T-helper 9 cell (primary cell): ENCODE results near the gene NXN.

Experiments used
- DNase-seq: peaks from one replicate; pipeline ENCODE4 v3.0.0-alpha.2; 2020
- total RNA-seq, 2 donors: gene quantifications; one replicate each; lab custom pipeline; 2026; lab: John Stamatoyannopoulos, UW

The NXN gene
- total RNA-seq = 1.7 to 2.7 reads per million in 2 donors

DNA sequence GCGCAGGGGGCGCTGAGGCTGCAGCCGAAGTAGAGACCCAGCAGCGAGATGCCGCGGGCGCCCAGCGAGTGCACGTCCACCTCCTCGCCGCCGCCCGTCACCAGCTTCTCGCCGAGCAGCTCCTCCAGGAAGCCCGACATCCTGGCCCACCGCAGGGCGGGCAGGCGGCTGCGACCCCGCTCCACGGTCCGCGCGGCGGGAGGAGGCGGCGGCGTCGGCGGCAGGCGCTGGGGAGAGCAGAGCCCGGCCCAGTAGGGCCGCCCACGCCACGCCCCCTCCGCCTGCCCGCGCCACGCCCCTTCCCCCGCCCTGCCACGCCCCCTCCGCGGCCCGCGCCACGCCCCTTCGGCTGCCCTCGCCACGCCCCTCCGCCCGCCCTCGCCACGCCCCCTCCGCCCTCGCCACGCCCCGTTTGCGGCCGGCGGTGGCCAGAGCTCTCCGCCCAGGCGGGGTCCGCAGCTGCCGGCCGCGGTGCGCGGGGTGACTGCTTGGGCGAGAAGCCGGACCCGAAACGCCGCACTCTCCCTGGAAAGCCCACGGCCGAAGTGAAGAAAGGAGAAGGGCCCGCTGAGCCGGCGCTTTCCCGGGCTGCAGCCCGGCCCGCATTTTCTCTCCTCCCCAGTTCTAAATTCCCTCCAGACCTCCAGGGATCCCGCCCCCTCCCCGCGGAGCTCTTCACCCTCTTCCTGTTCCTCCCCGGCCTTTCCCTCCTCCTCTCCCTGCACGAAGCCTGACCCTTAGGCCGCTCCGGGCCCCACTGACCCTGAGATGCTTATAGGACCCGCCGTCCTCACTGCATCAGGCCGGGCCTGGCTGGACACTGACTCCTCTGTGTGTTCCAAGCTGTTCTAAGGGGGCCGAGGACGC, at the start of gene NXN:
NXN (minus strand) TSS at position 238 of the 867 bp plus-strand sequence.
- DNase-seq = peak; percentile 95

DNA sequence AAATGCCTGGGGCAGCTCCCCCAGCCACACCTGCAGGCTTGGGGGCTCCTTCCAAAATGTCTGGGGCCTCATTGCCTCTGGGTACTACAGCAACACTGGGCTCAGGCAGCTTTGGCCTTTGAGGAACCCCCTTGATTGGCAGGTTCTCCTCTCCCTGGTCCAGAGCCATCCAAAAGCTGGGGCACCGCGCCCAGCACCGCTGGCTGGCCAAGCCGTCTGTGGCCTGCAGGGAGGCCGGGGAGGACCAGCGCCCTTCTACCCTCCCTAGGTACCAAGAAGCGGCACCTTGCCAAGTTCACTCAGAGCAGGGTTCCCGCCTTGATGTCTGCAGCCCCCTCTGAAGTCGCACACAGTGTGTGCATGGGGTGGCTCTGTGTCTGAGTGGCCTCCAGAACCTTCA, 47.5 kb upstream of the NXN start:
- DNase-seq = no peak

DNA sequence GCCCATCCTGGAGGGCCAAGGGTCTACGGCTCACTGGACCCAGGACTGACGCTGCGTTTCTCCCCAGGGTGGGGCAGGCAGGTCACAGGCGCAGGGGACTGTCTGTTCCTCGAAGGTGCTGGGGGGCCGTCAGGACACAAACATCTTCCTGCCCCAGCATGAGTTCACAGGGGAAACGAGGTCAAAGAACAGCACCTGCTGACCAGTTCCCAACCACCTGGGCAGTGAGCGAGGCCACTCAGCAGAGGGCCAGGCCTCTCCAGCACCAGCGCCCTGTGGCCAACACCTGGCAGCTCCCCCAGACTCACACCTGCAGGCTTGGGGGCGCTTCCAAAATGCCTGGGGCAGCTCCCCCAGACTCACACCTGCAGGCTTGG, 47.0 kb upstream of the NXN start:
- no peak for DNase-seq

DNA sequence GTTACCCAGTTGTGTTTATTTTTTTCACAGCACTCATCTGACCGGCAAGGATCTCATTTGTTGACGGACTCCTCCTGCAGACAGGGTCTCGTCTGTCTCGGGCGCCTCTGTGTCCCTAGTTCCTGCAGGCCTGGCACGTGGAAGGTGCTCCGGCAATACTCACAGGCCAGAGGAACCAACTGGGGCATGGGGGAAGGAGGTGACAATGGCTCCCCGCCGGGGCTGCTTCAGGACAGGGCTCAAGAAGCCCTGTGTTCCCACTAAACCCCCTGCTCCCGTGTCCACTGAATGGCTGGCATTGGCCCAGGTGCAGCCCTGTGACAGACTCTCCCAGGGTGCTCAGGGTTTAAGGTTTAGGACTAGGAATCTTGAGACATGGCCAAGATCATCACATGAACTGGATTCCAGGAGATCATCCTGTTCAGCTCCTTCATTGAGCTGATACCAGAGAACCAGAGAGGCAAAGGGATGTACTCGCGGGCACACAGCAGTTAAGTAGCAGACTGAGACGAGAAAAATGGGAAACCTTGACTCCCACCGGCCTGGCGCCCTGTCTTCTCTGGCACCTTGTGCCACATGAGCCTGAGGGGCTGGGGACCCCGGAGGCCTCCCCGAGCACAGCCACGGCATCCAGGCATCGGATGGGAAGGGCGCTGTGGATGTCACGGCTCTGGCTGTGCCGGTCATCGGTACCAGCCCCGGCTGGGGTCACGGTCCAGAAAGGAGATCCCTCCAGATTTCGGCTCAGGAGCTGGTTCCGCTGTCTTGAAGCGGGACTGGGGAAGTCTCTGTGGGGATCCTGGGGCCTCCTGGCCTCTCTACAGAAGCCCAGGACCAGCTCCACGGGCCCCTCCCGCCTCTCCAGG, 46.4 kb upstream of the NXN start:
- DNase-seq = no peak

DNA sequence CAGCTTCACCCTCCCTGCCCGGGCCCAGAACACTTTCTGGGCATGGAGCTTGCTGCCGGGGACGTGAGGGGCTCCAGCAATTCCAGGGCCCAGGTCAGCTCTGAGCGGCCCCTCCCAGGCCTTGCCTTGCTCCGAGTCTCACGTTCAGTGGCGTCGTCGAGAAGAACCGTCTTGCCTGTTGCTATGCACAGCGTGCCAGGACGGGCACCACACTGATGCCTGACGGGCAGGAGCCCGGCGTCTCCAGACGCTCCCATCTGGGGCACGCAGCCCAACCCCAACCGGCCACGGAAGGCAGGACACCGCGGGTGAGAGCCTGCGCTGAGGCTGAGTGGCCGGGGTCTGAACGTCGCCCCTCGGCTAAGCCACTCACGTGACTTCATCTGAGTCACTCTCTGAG, 44.5 kb upstream of the NXN start:
- no peak for DNase-seq

DNA sequence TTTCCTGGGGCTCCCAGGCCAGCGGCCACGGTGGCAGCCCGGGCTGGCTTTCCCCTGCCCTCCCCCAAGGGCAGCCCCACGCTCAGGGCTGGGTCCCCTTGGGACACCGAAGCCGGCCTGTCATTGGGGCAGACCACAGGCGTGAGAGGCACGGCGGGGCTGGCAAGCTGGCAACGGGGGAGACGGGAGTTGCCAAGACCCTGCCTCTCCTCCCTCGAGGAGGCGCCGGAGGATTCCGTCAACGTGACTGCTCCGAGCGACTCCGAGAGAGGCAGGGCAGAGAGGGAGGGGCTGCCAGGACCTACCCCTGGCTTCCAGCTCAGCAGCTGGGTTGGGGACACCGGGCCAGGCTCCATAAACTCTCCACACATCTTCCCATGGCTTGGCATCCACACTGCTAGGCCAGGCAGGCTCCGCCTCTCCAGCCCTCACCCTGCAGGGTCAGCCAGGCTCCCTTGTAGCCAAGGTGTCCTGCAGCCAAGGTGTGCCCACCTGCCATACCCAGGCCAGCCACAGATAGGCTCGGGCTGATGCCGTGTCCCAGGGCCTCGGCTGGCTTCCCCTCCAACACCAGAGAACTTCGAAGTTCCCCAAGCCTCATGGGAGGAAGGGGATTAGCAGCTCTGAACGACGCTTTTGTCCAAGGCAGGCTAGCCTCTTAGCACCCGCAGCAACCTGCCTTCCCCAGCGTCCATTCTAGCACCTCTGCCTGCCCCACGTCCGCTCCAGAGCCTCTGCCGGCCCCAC, 42.9 kb upstream of the NXN start:
- no peak for DNase-seq

DNA sequence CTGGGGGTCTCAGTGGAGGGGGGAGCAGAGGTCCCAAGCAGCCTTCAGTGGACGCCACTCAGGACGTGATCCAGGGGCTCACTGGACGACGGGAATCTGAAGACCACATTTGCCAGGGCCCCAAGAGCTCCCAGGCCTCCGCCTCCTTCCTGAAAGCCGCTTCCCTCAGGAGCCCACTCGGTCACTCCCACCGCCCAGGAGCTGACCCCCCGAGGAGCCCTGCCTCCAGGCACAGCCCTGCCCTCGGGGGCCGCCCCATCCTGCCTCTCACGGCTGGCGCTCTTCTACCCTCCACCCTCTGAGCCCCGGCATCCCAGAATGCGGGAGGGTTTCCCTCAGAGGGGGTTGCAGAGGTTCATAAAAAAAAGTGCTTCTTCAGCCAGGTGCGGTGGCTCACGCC, 41.6 kb upstream of the NXN start:
- no peak for DNase-seq

DNA sequence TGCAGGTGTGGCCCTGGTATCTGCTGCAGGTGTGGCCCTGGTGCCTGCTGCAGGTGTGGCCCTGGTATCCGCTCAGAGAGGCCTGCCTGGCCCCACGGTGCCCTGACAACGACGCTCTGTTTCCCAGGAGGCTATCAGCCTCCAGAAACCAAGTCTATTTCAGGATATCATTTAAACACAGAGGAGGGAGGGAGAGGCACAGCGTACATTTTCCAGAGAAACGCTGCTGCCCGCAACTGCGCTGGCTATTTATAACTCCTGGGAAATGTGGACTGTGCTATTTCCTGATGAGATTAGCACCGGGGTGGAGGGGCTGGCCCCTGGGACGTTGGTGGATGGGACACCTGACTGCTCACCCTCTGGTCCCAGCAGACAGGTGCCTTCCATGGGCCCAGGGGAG, 39.9 kb upstream of the NXN start:
- no peak for DNase-seq

DNA sequence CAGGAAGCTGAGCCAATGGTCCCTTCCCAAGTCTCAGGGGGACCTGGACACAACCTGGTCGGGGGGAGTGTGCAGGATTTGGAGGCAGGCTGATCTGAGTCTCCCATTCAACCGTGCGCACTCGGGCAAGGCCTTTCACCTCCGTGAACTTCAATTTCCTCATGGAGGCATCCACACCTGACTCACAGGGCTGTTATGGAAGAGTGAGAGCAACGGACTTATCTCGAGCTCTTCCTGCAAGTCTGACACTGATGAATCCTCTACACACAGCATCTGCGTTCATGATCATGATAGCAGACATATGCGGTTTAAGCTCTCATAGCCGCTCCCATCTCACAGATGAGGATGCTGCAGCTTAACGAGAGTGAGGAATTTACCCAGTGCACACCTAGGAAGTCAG, 39.0 kb upstream of the NXN start:
- DNase-seq = no peak

DNA sequence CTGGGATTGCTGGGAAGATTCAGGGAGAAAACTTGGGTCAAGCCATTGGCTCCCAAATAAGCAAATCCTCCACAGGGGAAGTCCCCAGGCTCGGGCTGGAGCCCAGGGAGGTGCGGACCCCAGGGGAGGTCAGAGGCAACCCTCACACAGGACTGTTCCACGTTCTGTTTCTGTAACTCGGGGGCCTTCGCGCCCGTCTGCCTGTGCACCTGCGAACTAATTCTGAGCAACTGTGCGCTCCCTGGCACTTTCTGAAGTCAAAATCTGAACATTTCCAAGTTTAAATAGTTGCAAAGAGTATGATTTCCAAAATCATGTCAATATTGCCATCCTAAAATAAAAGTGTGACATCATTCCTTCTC, 34.1 kb upstream of the NXN start:
- DNase-seq = no peak

DNA sequence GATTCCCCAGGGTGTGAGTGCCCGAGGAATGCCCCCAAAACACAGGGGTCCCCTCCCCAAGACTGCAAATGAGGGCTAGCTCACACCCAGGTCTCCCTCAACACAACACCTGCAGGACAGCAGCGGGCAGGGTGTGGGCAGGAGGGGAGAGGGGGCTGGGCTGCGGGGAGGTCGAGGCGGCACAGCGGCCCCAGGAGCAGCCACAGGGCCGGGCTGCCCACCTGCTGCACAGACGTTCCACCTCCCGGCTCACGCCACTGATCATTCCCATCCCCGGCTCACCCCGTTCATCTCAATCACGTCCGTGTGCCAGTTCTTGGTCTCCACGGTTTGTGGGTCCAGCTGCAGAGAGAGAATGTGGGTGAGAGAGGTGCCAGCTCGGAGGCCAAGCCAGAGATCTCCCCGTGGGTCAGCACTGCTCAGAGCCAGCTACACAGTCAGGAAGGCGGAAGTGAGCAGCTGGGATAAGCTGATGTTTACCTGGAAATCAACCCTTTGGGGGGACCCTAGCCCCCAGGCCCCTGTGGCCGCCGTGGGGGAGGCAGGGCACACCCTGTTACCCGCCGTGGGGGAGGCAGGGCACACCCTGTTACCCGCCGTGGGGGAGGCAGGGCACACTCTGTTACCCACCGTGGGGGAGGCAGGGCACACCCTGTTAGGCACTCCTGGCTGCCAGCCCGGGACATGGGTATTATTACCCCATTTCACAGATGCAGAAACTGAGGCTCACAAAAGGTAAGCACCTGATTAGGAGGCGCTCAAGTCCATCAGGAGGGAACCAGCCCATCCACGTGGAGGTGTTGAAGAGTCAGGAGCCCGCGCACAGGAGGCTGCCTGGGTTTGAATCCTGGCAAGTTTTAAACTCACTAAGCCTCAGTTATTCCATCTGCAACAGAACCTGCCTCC, 33.5 kb upstream of the NXN start:
- DNase-seq = no peak

DNA sequence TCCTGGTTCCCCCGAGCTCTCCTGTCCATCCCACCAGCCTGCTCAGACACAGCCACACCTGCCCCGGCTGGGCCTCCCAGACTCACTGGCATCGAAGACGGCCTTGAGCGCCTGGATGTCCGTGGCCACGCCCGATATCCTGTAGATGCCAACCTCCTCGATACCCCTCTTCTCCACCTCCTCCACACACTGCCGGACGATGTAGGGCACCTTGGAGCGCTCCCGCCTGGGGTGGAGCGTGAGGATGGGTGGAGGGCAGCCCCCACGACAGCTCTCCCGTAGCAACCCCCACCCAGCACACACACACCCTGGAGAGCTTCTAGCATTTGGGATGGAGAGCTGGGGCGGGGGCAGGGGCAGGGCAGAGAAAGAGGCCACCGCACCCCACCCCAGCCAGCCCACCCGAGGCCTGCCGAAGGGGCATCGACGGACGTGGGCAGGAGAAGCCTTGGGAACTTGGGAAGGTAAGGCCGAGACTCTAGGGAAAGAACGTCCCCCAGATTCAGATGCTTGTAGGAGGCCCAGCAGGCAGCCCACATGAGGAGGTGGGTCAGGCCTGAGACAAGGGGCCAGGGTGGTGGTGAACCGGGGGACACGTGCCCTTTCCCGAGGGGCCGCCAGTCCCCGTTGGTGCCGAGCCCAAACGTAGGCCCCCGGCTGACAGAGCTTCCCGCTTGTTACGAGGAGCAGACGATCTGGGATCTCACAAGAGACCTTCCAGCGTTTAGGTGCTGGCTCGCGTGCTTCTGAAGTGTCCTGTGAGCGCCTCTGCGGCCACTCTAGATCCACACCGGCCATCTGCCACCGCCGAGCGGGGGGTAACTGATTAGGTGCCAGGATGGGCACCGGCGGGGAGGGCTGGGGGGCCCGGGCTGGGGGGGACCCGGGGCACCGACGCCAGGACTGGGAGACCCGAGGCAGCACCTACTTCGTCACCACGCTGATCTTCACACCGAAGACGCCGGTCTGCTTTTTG, 32.5 kb upstream of the NXN start:
- no peak for DNase-seq

DNA sequence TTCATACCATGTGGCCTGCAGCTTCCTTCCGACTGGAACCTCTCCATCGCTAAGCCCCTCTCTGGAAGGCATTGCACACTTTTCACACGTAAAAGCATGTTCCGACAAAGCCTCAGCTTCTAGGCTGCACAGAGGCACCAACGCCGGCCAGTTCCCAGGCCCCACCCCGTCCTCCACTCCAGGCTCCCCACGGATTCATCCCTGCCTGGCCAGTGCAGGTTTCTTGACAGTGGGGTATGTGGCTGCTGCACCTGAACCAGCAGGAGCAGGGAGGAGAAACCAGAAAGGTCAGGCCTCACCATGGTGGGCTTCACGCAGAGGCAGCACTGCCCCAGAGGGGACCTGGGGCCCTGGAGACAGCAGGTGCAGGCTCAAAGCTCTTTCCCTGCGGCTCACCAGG, 31.6 kb upstream of the NXN start:
- no peak for DNase-seq

DNA sequence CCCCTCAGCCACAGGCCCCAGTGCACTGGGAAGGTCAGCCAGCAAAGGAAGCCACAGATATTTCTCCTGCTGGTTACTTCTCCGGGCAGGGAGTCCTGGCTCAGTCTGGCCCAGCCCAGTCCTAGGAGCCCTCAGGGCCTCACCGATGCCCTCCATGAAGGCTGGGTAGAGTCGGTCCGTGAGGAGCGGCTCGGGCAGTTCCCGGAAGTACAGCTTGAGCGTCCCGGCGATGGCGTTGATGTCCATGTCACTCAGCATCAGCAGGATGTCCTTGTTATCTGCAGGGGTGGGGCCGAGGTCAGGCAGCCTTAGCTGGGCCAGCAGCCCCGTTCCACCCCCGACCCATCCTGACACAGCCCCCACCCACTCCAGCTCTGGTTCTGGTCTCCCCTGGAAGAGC, 31.0 kb upstream of the NXN start:
- no peak for DNase-seq

DNA sequence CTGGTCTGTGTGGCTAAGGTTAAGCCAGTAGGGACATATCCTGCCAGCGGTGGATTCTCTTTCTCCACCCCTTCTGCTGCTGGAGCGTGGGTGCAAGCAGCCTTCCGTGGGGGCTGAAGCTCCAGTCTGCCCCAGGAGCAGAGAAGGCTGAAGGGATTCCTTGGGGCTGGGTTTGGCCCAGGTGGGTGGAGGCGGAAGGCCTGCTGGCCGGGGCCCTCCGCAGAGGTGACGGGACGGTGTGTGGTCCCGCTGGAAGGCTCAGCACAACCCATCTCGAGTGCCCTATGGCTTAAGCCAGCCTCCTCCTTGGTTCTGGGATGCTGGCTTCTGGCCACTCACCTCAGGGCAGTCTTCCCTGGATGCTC, 30.5 kb upstream of the NXN start:
- no peak for DNase-seq

DNA sequence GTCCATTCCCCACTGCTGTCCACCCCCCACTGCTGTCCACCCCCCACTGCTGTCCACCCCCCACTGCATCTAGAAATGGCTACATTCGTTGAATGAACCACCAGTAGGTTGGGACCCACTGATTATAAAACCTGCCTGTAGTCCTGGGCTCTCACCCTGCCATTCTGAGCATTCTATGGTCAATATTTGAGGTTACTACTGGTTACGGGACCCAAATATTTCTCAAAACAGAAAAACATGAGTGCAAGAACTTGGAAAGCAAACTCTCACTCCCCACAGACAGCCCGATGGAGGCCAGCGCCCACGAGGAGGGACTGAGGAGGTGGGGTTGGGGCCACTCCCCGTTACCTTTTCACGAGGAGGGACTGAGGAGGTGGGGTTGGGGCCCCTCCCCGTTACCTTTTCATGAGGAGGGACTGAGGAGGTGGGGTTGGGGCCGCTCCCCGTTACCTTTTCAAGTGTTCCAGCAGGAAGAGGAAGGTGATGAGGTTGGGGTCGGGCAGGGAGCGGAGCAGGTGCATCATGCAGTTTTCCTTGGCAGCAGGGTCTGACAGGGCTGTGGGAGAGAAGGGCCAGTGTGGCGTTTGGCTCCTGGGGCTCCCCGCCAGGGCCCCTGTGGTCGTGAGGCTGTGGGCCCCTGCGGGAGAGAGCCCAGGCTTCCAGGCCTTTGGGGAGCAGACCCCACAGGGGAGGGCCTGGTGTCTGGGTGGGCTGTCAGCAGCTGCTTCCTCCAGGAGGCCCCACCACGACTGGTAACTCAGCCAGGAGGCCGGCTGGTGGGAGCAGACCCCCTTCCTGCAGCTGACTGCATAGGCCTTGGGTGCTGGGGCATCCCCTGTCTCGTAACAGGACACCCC, 29.9 kb upstream of the NXN start:
- no peak for DNase-seq

DNA sequence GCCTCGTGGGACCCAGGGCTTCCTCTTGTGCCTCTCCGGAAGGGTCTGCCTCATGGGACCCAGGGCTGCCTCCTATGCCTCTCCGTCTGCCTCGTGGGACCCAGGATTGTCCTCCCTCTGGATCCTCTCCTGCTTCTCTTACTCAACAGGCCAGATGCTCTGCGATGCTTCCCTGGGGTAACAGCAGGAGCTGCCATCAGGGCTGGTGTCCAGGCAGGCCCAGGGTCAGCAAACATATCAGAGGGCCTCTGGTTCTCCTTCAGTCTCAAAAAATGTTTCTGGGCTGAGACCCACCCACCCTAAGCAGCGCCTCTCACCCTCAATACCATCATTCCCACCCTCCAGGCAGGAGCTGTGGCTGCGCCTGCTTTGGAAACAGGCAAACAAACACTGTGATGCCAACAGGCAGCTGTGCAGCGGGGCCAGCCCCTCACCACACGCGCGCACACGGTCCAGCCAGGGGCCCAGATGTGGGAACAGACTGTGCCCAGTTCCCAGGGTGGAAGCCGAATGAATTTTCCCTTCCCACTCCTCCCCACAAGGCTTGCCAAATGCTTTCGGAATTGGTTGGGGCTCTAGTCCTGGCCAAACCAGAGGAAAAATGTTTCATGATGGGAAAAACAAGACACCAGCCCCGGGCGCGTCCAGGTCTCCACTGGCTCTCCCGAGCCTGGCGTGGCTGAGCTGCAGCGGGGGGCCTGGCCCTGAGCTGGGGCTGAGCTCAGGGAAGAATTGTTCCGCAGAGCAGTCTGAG, 28.6 kb upstream of the NXN start:
- no peak for DNase-seq

DNA sequence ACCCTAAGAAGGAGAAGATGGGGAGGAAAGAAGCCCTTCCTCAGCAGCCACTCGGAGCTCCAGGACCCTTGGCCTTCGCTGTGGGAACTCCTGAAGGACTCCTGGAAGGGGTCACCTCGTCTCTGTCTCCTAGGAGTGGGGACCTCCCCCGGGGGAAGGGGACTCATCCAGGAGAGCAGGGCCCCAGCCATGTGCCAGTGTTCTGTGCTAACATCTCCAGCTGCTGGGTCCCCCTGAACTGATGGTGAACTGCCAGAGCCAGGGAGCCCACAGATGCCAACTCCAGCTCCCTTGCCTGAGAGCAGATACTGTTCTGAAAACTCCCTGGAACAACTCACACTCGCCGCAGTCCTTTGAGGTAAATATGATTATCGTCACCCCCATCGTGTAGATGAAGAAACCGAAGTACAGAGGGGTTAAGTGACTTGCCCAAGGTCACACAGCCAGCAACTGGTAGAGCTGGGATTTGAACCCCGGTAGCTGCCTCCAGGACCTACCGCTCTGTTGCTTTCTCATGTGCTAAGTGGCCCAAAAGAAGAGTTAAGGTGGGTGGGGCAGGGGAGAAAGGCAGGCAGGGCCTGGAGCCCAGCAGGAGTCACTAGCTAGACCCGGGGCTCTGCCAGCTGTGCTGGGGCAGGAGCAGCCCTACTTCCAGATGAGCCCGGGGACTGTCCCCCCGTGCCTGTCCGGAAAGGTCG, 27.9 kb upstream of the NXN start:
- DNase-seq = no peak

DNA sequence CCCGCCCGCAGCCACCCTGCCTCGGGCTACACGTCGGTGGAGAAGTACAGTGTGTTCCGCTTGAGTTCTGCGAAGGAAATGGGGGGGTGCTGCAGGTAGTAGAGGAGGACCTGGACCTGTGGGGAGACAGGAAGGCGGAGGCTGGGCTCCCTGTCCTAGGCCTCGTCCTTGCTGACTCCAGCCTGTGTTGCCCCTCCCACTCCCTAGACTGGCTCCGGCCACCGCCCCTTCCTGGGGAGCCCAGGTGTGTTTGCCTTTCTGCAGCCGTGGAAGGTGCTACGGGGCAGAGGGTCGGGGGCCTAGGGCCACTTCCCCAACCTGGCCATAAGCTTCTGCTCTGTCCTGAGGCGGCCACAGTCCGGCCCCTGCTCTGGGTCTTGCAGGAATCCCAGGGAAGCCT, 26.5 kb upstream of the NXN start:
- DNase-seq = no peak
